Transverse colon (tissue), 1 donor: ENCODE data around the gene RGS10.

Experiments
- EP300 ChIP-seq: sonication (generic); formaldehyde crosslinking; IDR thresholded peaks from one replicate; pipeline ENCODE4 v1.6.1; 2017; ENCODE audit warnings: antibody characterized with exemption, low read depth
- POLR2A ChIP-seq: fragments of 450-650 bp; IDR thresholded peaks from one replicate; pipeline ENCODE4 v1.6.1; 2016; ENCODE audit warnings: antibody characterized with exemption, mild to moderate bottlenecking, moderate library complexity

- TF ChIP-seq EP300 (no peak), POLR2A (no peak)
Observed at GRCh38 chr10:119536508-119537025, 6.0 kb downstream of the RGS10 start.
